ENCODE results near the gene PARP8. TPM values are rescaled to one million over a fixed set of nuclear protein-coding genes. Genes with fewer than 3 reads are reported as not detected.

PARP8 gene
- total and polyA plus RNA-seq, 2 of the 8 experiments (the other 6 are each of a cell fraction or from before 2014, with no cell fraction given), result 16.6 to 30.6 TPM

GRCh38 chr5:50829023-50829422 lies 162.6 kb downstream of the PARP8 start (continued):
- TF ChIP-seq PHF8 (conservative IDR thresholded peaks at IDR 0.05; ENCODE audit: low read depth, low read length), result no peak
- no peak for TF ChIP-seq EP300 (IDR thresholded peaks at IDR 0.05; ENCODE audit: borderline replicate concordance in 1 of 2, low read depth in 2 of 2, low read length in 2 of 2)
- TF ChIP-seq BCL11A (IDR thresholded peaks at IDR 0.05; ENCODE audit: low read depth in 2 of 2, low read length in 2 of 2), result no peak
- no peak for TF ChIP-seq POLR2A (IDR thresholded peaks at IDR 0.05; ENCODE audit: control extremely low read depth in 1 of 2, low read depth in 2 of 2, low read length in 2 of 2)

All from H1 (cell line).